ENCODE measurements around the gene NIM1K.
"Not testable (repeated sequence)": the region's sequence is repeated elsewhere in the genome, so short reads cannot be mapped to it uniquely, and the experiment has no call there.

Gene NIM1K

GRCh38 chr5:43171926-43172325 lies 20.1 kb upstream of the NIM1K start:
- no peak for DNase-seq
- no peaks in the 10 kb centered on the region for H3K27me3 ChIP-seq (ENCODE audit: insufficient read depth, low read depth, severe bottlenecking)
- H3K36me3 ChIP-seq, result peaks cover 27% of the 10 kb centered on the region
- H3K9me3 ChIP-seq (ENCODE audit: severe bottlenecking), result no peaks in the 10 kb centered on the region
- no peak for TF ChIP-seq CTCF (IDR thresholded peaks at IDR 0.05; ENCODE audit: low read depth, low read length)
- H3K4me3 ChIP-seq (ENCODE audit: low read depth, low read length), result no peak overlapping the region
- no peak overlapping the region for H3K27ac ChIP-seq

- Histone ChIP-seq H3K9me3 (ENCODE audit: severe bottlenecking) (no peaks in the 10 kb centered on the region), H3K27ac (no peak overlapping the region), H3K4me3 (ENCODE audit: low read depth, low read length) (no peak overlapping the region), H3K27me3 (ENCODE audit: insufficient read depth, low read depth, severe bottlenecking) (no peaks in the 10 kb centered on the region), H3K36me3 (peaks cover 27% of the 10 kb centered on the region)
- TF ChIP-seq CTCF (IDR thresholded peaks at IDR 0.05; ENCODE audit: low read depth, low read length), result no peak
- DNase-seq, result no peak
Observed at GRCh38 chr5:43172779-43173178, 19.2 kb upstream of the NIM1K start.

- H3K36me3 ChIP-seq, result peaks cover 21% of the 10 kb centered on the region
Observed at GRCh38 chr5:43174586-43174985, 17.4 kb upstream of the NIM1K start.

GRCh38 chr5:43179836-43180235 lies 12.2 kb upstream of the NIM1K start:
- Histone ChIP-seq H3K4me3 (ENCODE audit: low read depth, low read length) (no peak overlapping the region), H3K27me3 (ENCODE audit: insufficient read depth, low read depth, severe bottlenecking) (no peaks in the 10 kb centered on the region), H3K9me3 (ENCODE audit: severe bottlenecking) (no peaks in the 10 kb centered on the region), H3K27ac (no peak overlapping the region), H3K36me3 (peaks cover under 1% of the 10 kb centered on the region)
- TF ChIP-seq CTCF (IDR thresholded peaks at IDR 0.05; ENCODE audit: low read depth, low read length), result no peak
- no peak for DNase-seq

More at GRCh38 chr5:43174586-43174985, 17.4 kb upstream of the NIM1K start:
- TF ChIP-seq CTCF (IDR thresholded peaks at IDR 0.05; ENCODE audit: low read depth, low read length), result no peak
- H3K27me3 ChIP-seq (ENCODE audit: insufficient read depth, low read depth, severe bottlenecking), result no peaks in the 10 kb centered on the region
- H3K9me3 ChIP-seq (ENCODE audit: severe bottlenecking), result no peaks in the 10 kb centered on the region
- no peak overlapping the region for H3K4me3 ChIP-seq (ENCODE audit: low read depth, low read length)
- no peak for DNase-seq
- H3K27ac ChIP-seq, result no peak overlapping the region

- TF ChIP-seq CTCF (IDR thresholded peaks at IDR 0.05; ENCODE audit: low read depth, low read length), result no peak
- Histone ChIP-seq H3K27me3 (ENCODE audit: insufficient read depth, low read depth, severe bottlenecking) (no peaks in the 10 kb centered on the region), H3K4me3 (ENCODE audit: low read depth, low read length) (no peak overlapping the region), H3K36me3 (no peaks in the 10 kb centered on the region), H3K27ac (no peak overlapping the region), H3K9me3 (ENCODE audit: severe bottlenecking) (no peaks in the 10 kb centered on the region)
- no peak for DNase-seq
Observed at GRCh38 chr5:43182421-43182820, 9.6 kb upstream of the NIM1K start.

GRCh38 chr5:43183101-43183500 lies 8.9 kb upstream of the NIM1K start:
- H3K9me3 ChIP-seq (ENCODE audit: severe bottlenecking); H3K27me3 ChIP-seq (ENCODE audit: insufficient read depth, low read depth, severe bottlenecking); H3K36me3 ChIP-seq; H3K4me3 ChIP-seq (ENCODE audit: low read depth, low read length); H3K27ac ChIP-seq; DNase-seq: not testable (repeated sequence)

Measured in WERI-Rb-1 (cell line).